ENCODE data around the gene VPREB3.

Gene VPREB3

GRCh38 chr22:23754220-23754919 lies at the start of gene VPREB3:
Gene VPREB3, minus strand, starts transcription at chr22:23754425. Its CDS starts 62 bp downstream, at chr22:23754363.
- DNase-seq, result no peak

- no peak for DNase-seq
Measured at GRCh38 chr22:23803001-23803819, 49.0 kb upstream of the VPREB3 start.

- DNase-seq, result no peak
Measured at GRCh38 chr22:23801886-23802377, 47.7 kb upstream of the VPREB3 start.

GRCh38 chr22:23801238-23801821 lies 47.1 kb upstream of the VPREB3 start:
- no peak for DNase-seq

- no peak for DNase-seq
Measured at GRCh38 chr22:23800297-23801237, 46.3 kb upstream of the VPREB3 start.

- DNase-seq, result no peak
Measured at GRCh38 chr22:23796461-23796860, 42.2 kb upstream of the VPREB3 start.

- DNase-seq, result no peak
Measured at GRCh38 chr22:23793326-23793725, 39.1 kb upstream of the VPREB3 start.

GRCh38 chr22:23791738-23792645 lies 37.8 kb upstream of the VPREB3 start:
- DNase-seq, result no peak

GRCh38 chr22:23790819-23791737 lies 36.9 kb upstream of the VPREB3 start:
- no peak for DNase-seq

- peak; percentile 48 for DNase-seq
Measured at GRCh38 chr22:23789638-23790037, 35.4 kb upstream of the VPREB3 start.

GRCh38 chr22:23789121-23789520 lies 34.9 kb upstream of the VPREB3 start:
- peak; percentile 71 for DNase-seq

GRCh38 chr22:23787910-23788309 lies 33.7 kb upstream of the VPREB3 start:
- DNase-seq, result no peak

- DNase-seq, result no peak
Measured at GRCh38 chr22:23787600-23787896, 33.3 kb upstream of the VPREB3 start.

GRCh38 chr22:23786752-23787599 lies 32.8 kb upstream of the VPREB3 start, which contains the start of gene SMARCB1:
Gene SMARCB1, plus strand, starts transcription at chr22:23786966. Its CDS starts 204 bp downstream, at chr22:23787170.
- DNase-seq, result peak; percentile 93

GRCh38 chr22:23786261-23786710 lies 32.1 kb upstream of the VPREB3 start:
- no peak for DNase-seq

GRCh38 chr22:23784215-23784732 lies 30.0 kb upstream of the VPREB3 start:
- DNase-seq, result no peak

GRCh38 chr22:23783265-23784150 lies 29.3 kb upstream of the VPREB3 start:
- DNase-seq, result no peak

GRCh38 chr22:23782703-23783102 lies 28.5 kb upstream of the VPREB3 start:
- no peak for DNase-seq
